Kidney tubule cell (primary cell): ENCODE data around the gene GLYAT.

ENCODE experiments used
- DNase-seq: peaks from one replicate; pipeline ENCODE4 v3.0.0-alpha.2; 2018; ENCODE audit warnings: low spot score

GLYAT gene

GRCh38 chr11:58731819-58732218, at the start of gene GLYAT:
Gene GLYAT, minus strand, starts transcription at chr11:58731943. Its CDS starts 7,447 bp downstream, at chr11:58724496.
- DNase-seq: no peak

- no peak for DNase-seq
Measured at GRCh38 chr11:58781345-58781744, 49.6 kb upstream of the GLYAT start.

GRCh38 chr11:58780578-58780977, 48.8 kb upstream of the GLYAT start:
- no peak for DNase-seq

- DNase-seq: no peak
Measured at GRCh38 chr11:58776891-58777710, 45.4 kb upstream of the GLYAT start.

- peak; percentile 68 for DNase-seq
Measured at GRCh38 chr11:58775066-58775708, 43.4 kb upstream of the GLYAT start.

- no peak for DNase-seq
Measured at GRCh38 chr11:58774164-58774593, 42.4 kb upstream of the GLYAT start.

GRCh38 chr11:58773337-58773736, 41.6 kb upstream of the GLYAT start:
- no peak for DNase-seq

- DNase-seq: no peak
Measured at GRCh38 chr11:58772329-58773285, 40.9 kb upstream of the GLYAT start.

- DNase-seq: peak; percentile 47
Measured at GRCh38 chr11:58771458-58771855, 39.7 kb upstream of the GLYAT start.

GRCh38 chr11:58770627-58771457, 39.1 kb upstream of the GLYAT start:
- DNase-seq: peak; percentile 63

- no peak for DNase-seq
Measured at GRCh38 chr11:58770166-58770565, 38.4 kb upstream of the GLYAT start.

- DNase-seq: no peak
Measured at GRCh38 chr11:58769308-58769707, 37.6 kb upstream of the GLYAT start.

- no peak for DNase-seq
Measured at GRCh38 chr11:58768137-58768536, 36.4 kb upstream of the GLYAT start.

- no peak for DNase-seq
Measured at GRCh38 chr11:58765078-58765477, 33.3 kb upstream of the GLYAT start.

GRCh38 chr11:58763120-58763490, 31.4 kb upstream of the GLYAT start:
- no peak for DNase-seq

- DNase-seq: peak; percentile 73
Measured at GRCh38 chr11:58762284-58763119, 30.8 kb upstream of the GLYAT start.

GRCh38 chr11:58757439-58757838, 25.7 kb upstream of the GLYAT start:
- DNase-seq: no peak

GRCh38 chr11:58745705-58746364, 14.1 kb upstream of the GLYAT start:
- peak; percentile 25 for DNase-seq

- no peak for DNase-seq
Measured at GRCh38 chr11:58744988-58745704, 13.4 kb upstream of the GLYAT start.
